ENCODE measurements around the gene CIITA. TPM values are rescaled to one million over a fixed set of nuclear protein-coding genes. Genes with fewer than 3 reads are reported as not detected.
A peak's percentile ranks its signal among the peaks of the same experiment; 100 is the strongest.

Gene CIITA
- total RNA-seq, 1 experiment from 2014 or later: 0.26 TPM

DNA sequence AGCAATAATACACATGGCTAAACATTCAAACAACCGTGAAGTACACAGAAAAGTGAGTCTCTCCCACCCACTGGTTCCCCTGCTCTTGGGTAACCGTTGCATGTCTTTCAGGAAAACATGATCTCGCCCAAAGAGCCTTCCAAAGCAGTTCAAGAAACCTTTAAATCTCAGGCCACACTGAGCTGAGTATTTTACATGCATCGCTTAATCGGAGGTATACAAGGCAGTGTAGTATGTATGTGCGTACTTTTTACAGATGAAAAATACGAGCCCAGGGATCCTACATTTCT is 66.0 kb downstream of the CIITA start (continued):
- TF ChIP-seq, protein P1, sequence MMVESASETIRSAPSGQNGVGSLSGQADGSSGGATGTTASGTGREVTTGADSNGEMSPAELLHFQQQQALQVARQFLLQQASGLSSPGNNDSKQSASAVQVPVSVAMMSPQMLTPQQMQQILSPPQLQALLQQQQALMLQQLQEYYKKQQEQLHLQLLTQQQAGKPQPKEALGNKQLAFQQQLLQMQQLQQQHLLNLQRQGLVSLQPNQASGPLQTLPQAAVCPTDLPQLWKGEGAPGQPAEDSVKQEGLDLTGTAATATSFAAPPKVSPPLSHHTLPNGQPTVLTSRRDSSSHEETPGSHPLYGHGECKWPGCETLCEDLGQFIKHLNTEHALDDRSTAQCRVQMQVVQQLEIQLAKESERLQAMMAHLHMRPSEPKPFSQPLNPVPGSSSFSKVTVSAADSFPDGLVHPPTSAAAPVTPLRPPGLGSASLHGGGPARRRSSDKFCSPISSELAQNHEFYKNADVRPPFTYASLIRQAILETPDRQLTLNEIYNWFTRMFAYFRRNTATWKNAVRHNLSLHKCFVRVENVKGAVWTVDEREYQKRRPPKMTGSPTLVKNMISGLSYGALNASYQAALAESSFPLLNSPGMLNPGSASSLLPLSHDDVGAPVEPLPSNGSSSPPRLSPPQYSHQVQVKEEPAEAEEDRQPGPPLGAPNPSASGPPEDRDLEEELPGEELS (CRISPR knock-in tag; IDR thresholded peaks at IDR 0.05): no peak
- no peak for TF ChIP-seq MXD4 (CRISPR knock-in tag; IDR thresholded peaks at IDR 0.05; ENCODE audit: borderline replicate concordance)

DNA sequence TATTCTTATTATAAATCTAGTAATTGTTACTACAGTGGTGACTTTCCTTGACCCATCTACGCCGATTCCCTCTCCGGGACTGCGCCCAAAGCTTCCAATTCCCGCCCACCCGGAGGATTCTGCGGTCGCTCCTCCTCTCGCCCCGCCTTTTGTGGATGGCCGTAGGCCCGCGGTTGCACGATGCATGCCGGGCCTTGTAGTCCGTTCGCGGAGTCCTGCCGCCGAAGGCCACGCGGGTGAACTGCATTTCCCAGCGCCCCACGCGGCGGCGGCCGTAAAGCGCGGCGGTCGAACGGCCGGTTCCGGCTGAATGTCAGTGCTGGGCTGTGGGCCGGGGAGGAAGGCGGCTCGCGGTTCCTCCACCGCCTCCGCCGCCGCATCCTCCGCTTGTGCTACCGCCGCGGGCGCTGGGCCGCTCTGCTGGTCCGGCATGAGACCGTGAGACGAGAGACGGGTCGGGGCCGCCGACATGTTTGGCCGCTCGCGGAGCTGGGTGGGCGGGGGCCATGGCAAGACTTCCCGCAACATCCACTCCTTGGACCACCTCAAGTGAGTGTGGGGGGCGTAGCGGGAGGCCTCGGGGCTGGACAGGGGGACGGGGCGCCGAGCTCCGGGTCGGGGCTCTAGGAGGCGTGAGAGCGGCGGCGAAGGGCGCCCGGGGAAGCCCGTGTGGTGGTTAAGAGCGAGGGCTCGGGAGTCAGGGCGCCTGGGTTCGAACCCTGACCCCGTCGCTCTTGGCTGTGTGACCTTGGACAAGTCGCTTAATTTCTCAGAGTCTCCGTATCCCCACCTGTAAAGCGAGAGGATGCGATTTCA is 67.5 kb downstream of the CIITA start, which contains the start of gene CLEC16A:
Gene CLEC16A, plus strand, starts transcription at position 316 of the 816 bp plus-strand sequence. Its CDS starts 154 bp downstream, at position 470.
- Mint-ChIP-seq H3K36me3 (peaks cover 3% of the 10 kb centered on the region; the same call in 1 of the 2 replicates), H3K4me3 (peak within 1 kb of the TSS; percentile 83), H3K4me1 (peaks cover 60% of the 10 kb centered on the region), H3K27ac (no peak within 1 kb of the TSS), H3K9me3 (no peaks in the 10 kb centered on the region), H3K27me3 (ENCODE audit: low read depth) (peaks cover 3% of the 10 kb centered on the region; the same call in 1 of the 2 replicates)
- ATAC-seq (peak; percentile 83), DNase-seq (ENCODE audit: low spot score) (peak; percentile 98)
- TF ChIP-seq RELA (CRISPR knock-in tag; IDR thresholded peaks at IDR 0.05; ENCODE audit: borderline replicate concordance) (0 out of 2 replicates have a peak, but pooled peaks have one; percentile 41), TEAD1 (CRISPR knock-in tag; IDR thresholded peaks at IDR 0.05) (peak; percentile 48; the same call in 1 of the 2 replicates), MYBL2 (CRISPR knock-in tag; IDR thresholded peaks at IDR 0.05) (0 out of 2 replicates have a peak, but pooled peaks have one; percentile 24), SP1 (CRISPR knock-in tag; conservative IDR thresholded peaks at IDR 0.05) (peak; percentile 94), GABPB1 (CRISPR knock-in tag; IDR thresholded peaks at IDR 0.05) (peak; percentile 95), FOXK1 (CRISPR knock-in tag; IDR thresholded peaks at IDR 0.05) (peak; percentile 79; the same call in 1 of the 2 replicates)
- TF ChIP-seq, protein P2, sequence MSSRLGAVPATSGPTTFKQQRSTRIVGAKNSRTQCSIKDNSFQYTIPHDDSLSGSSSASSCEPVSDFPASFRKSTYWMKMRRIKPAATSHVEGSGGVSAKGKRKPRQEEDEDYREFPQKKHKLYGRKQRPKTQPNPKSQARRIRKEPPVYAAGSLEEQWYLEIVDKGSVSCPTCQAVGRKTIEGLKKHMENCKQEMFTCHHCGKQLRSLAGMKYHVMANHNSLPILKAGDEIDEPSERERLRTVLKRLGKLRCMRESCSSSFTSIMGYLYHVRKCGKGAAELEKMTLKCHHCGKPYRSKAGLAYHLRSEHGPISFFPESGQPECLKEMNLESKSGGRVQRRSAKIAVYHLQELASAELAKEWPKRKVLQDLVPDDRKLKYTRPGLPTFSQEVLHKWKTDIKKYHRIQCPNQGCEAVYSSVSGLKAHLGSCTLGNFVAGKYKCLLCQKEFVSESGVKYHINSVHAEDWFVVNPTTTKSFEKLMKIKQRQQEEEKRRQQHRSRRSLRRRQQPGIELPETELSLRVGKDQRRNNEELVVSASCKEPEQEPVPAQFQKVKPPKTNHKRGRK (CRISPR knock-in tag; IDR thresholded peaks at IDR 0.05; ENCODE audit: borderline replicate concordance): no peak
- TF ChIP-seq, protein P3, sequence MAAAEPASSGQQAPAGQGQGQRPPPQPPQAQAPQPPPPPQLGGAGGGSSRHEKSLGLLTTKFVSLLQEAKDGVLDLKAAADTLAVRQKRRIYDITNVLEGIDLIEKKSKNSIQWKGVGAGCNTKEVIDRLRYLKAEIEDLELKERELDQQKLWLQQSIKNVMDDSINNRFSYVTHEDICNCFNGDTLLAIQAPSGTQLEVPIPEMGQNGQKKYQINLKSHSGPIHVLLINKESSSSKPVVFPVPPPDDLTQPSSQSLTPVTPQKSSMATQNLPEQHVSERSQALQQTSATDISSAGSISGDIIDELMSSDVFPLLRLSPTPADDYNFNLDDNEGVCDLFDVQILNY (CRISPR knock-in tag; IDR thresholded peaks at IDR 0.05): peak; percentile 95
- TF ChIP-seq, protein P4, sequence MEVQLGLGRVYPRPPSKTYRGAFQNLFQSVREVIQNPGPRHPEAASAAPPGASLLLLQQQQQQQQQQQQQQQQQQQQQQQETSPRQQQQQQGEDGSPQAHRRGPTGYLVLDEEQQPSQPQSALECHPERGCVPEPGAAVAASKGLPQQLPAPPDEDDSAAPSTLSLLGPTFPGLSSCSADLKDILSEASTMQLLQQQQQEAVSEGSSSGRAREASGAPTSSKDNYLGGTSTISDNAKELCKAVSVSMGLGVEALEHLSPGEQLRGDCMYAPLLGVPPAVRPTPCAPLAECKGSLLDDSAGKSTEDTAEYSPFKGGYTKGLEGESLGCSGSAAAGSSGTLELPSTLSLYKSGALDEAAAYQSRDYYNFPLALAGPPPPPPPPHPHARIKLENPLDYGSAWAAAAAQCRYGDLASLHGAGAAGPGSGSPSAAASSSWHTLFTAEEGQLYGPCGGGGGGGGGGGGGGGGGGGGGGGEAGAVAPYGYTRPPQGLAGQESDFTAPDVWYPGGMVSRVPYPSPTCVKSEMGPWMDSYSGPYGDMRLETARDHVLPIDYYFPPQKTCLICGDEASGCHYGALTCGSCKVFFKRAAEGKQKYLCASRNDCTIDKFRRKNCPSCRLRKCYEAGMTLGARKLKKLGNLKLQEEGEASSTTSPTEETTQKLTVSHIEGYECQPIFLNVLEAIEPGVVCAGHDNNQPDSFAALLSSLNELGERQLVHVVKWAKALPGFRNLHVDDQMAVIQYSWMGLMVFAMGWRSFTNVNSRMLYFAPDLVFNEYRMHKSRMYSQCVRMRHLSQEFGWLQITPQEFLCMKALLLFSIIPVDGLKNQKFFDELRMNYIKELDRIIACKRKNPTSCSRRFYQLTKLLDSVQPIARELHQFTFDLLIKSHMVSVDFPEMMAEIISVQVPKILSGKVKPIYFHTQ (CRISPR knock-in tag; IDR thresholded peaks at IDR 0.05): no peak
- TF ChIP-seq, protein P5, sequence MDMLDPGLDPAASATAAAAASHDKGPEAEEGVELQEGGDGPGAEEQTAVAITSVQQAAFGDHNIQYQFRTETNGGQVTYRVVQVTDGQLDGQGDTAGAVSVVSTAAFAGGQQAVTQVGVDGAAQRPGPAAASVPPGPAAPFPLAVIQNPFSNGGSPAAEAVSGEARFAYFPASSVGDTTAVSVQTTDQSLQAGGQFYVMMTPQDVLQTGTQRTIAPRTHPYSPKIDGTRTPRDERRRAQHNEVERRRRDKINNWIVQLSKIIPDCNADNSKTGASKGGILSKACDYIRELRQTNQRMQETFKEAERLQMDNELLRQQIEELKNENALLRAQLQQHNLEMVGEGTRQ (CRISPR knock-in tag; IDR thresholded peaks at IDR 0.05): peak; percentile 51
- TF ChIP-seq, protein P6, sequence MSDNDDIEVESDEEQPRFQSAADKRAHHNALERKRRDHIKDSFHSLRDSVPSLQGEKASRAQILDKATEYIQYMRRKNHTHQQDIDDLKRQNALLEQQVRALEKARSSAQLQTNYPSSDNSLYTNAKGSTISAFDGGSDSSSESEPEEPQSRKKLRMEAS (CRISPR knock-in tag; IDR thresholded peaks at IDR 0.05): peak; percentile 58; the same call in 1 of the 2 replicates
- TF ChIP-seq, protein P7, sequence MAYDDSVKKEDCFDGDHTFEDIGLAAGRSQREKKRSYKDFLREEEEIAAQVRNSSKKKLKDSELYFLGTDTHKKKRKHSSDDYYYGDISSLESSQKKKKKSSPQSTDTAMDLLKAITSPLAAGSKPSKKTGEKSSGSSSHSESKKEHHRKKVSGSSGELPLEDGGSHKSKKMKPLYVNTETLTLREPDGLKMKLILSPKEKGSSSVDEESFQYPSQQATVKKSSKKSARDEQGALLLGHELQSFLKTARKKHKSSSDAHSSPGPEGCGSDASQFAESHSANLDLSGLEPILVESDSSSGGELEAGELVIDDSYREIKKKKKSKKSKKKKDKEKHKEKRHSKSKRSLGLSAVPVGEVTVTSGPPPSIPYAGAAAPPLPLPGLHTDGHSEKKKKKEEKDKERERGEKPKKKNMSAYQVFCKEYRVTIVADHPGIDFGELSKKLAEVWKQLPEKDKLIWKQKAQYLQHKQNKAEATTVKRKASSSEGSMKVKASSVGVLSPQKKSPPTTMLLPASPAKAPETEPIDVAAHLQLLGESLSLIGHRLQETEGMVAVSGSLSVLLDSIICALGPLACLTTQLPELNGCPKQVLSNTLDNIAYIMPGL (CRISPR knock-in tag; IDR thresholded peaks at IDR 0.05): 0 out of 2 replicates have a peak, but pooled peaks have one; percentile 50
- TF ChIP-seq, protein P8, sequence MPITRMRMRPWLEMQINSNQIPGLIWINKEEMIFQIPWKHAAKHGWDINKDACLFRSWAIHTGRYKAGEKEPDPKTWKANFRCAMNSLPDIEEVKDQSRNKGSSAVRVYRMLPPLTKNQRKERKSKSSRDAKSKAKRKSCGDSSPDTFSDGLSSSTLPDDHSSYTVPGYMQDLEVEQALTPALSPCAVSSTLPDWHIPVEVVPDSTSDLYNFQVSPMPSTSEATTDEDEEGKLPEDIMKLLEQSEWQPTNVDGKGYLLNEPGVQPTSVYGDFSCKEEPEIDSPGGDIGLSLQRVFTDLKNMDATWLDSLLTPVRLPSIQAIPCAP (CRISPR knock-in tag; IDR thresholded peaks at IDR 0.05): no peak
- CTCF ChIA-PET: interaction anchor here (0.6 to 2.0 kb wide), 4 partner anchors 10 to 441 kb away, joined by 3 to 8 read pairs (median 5); no protein-coding TSS in a partner anchor
- POLR2A ChIA-PET: no interaction called here
